HG03045 (cell line): ENCODE results near the gene PDE8A.

ENCODE experiments used
- ATAC-seq: cut with Tn5 transposase; IDR thresholded peaks from one replicate; pipeline ENCODE4 v1.9.1; 2021; ENCODE audit warnings: mild to moderate bottlenecking, moderate library complexity; ENCODE audit not compliant: unreplicated experiment

The PDE8A gene, protein sequence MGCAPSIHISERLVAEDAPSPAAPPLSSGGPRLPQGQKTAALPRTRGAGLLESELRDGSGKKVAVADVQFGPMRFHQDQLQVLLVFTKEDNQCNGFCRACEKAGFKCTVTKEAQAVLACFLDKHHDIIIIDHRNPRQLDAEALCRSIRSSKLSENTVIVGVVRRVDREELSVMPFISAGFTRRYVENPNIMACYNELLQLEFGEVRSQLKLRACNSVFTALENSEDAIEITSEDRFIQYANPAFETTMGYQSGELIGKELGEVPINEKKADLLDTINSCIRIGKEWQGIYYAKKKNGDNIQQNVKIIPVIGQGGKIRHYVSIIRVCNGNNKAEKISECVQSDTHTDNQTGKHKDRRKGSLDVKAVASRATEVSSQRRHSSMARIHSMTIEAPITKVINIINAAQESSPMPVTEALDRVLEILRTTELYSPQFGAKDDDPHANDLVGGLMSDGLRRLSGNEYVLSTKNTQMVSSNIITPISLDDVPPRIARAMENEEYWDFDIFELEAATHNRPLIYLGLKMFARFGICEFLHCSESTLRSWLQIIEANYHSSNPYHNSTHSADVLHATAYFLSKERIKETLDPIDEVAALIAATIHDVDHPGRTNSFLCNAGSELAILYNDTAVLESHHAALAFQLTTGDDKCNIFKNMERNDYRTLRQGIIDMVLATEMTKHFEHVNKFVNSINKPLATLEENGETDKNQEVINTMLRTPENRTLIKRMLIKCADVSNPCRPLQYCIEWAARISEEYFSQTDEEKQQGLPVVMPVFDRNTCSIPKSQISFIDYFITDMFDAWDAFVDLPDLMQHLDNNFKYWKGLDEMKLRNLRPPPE

GRCh38 chr15:84981711-84982300 is at the start of gene PDE8A:
Gene PDE8A, plus strand, starts transcription at chr15:84981856. Its CDS starts 307 bp downstream, at chr15:84982163.
- peak; percentile 4 for ATAC-seq

DNA sequence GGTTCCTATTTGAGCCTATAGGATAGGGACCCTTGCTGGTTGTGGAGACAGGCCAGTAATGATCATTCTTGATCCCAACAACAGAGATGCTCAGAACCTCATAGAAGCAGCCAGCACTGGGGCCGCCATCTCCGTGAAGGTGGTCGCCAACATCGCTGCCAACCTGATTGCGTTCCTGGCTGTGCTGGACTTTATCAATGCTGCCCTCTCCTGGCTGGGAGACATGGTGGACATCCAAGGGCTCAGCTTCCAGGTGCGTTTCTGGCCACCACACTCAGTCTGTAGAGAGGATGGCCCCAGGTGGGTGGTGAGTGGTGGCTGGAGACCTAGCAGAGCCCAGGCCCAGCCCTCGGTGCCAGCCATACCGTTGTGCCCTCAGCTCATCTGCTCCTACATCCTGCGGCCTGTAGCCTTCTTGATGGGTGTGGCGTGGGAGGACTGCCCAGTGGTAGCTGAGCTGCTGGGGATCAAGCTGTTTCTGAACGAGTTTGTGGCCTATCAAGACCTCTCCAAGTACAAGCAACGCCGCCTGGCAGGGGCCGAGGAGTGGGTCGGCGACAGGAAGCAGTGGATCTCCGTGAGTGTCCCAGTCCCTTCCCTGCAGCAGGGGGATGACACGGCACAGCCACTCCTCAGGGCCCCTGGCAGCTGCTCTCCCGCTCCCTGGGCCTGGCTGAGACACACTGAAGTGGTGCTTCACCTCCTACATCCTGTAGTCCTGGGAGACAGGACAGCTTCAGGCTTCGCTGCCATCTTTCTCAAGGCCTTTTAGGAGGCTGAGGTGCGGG is 46.5 kb upstream of the PDE8A start:
- no peak for ATAC-seq

DNA sequence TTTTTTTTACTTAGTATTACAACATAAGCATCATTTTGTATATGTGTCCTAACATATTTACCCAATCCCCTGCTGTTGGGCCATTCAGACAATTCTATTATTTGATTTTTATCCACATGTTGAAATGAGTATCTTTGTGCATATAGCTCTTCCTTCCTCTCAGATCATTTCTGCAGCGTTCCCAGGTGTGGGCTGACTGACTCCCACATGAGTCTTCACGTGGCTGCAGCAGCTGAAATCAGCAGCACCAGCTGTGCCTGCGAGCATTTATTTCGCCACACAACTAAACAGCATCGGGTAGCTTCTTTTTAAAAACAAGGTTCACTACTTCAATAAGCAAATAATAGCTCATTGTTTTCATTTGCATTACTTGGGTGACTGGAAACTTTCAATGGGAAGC is 44.5 kb upstream of the PDE8A start:
- ATAC-seq, result no peak

DNA sequence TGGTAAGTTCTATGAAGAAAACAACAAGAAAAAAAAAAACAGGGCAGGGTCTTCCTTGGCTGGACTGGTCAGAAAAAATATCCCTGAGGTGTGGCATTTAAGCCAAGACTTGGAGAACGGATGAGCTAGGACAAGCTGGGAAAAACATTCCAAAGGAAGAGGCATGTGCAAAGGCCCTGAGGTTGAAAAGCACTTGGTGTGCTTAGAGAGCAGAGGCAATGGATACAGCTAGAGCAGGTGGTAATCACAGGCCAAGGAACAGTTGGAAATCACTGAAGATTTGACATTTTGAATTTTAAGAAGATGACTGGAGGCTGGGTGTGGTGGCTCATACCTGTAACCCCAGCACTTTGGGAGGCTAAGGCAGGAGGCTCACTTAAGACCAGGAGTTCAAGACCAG is 42.9 kb upstream of the PDE8A start:
- ATAC-seq, result no peak

DNA sequence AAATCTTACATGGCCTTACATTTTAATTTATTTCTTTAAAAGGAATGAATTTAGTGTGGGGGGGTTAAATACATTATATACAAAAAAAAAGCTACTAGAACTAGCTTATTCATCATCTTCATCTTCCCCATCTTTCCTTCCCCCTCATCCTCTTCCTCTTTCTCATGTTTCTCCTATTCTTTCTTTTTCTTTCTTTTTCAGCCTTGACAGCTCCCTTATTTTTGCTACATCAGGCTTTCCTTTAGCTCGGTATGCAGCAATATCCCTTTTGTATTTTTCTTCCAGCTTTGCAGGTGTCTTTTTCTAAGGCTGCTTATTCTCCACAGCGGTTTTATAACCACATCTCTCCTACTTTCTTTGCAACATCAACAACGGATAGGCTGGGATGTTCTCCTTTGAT is 41.3 kb upstream of the PDE8A start:
- ATAC-seq, result no peak

DNA sequence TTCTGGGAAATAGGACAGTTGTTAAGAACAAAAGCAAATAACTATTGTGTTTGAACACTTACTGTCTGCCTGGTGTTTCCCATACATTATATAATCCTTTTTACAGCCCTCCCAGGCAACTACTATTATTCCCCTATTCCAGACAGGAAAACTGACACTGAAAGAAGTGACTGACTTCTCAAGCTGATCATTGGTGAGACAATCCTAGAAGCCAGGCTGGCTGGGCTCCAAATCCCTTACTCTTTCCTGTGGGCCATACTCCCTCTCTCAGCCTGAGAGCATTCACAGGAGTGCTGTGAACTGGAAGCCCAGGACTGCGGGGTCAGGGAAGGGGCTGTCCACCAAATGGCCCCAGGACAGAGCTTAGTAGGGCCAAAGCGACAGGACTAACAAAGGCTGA is 39.2 kb upstream of the PDE8A start:
- ATAC-seq, result no peak

DNA sequence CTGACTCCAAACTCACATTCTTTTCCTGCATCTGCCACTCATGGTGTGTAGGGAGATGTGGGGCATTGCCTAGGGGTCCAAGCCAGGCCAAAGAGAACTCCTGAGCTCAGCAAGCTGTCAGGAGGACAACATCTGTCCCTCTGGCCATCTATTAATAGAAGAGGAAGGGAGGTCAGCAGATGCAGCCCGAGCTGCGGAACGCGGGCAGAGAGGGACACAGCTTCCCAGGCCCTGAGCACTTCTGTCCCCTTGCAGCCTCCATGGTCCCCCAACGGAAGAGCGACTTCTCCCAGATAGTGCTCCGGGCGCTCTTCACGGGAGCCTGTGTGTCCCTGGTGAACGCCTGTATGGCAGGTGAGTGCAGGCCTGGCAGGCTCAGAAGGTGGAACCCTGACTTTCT is 37.3 kb upstream of the PDE8A start:
- no peak for ATAC-seq

DNA sequence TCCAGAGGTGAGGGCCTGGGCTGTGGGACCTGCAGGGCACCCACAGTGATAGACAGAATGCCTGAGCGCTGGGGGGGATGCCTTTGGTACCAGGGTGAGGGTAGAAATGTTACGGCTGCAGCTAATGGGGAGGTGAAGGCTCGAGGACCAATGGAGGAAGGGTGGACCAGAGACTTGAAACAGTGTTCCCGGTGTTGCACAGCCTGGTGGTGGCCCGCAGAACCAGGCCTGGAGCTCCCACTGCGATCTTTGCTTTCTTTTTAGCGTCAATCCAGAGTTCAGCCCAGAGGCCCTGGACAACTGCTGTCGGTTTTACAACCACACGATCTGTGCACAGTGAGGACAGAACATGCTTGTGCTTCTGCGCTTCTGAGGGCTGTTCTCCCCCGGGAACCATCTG is 36.8 kb upstream of the PDE8A start:
- ATAC-seq, result no peak

GRCh38 chr15:84946772-84947489 is 34.7 kb upstream of the PDE8A start:
- no peak for ATAC-seq

GRCh38 chr15:84947947-84948830 is 33.5 kb upstream of the PDE8A start:
- no peak for ATAC-seq

GRCh38 chr15:84949043-84949442 is 32.6 kb upstream of the PDE8A start:
- ATAC-seq, result no peak

GRCh38 chr15:84949845-84950569 is 31.6 kb upstream of the PDE8A start:
- no peak for ATAC-seq

DNA sequence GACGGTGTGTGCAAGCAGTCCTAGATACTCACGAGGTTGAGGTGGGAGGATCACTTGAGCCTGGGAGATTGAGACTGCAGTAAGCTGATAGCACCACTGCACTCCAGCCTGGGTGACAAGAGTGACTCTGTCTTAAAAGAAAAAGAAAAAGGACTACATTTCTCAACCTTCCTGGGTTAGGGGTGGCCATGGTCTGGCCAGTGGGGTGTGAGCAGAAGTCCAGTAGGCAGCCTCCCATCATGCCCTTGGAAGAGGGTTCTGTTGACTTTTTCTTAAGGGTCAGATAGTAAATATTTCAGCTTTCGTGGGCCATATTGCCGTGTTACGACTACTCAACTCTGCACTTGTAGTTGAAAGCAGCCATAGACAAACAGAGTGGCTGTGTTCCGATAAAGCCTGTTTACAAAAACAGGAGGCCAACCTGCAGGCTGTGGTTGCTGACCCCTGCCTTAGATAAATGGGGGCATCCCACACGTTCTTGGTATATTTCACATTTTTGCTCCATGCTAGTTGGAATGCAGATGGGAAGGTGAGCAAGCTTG is 31.0 kb upstream of the PDE8A start:
- ATAC-seq, result no peak

- no peak for ATAC-seq
These were observed 29.9 kb upstream of the PDE8A start for GRCh38 chr15:84951736-84952135.

DNA sequence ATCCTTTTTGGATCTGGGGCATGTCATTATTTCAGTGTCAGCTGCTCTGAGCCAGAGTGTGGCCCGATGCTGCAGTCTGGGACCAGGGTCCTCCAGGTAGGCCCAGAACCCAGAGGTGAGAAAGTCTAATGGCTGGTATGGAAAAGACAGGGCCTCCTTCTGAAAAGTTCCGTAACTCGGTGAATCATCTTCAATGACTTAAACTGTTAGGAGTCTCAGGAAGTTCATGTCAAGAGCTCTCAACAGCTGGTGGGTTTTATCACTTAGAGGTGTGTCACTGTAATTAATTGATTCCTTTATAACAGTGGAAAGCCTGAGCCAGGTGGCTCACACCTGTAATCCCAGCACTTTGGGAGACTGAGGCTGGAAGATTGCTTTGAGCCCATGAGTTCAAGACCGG is 28.5 kb upstream of the PDE8A start:
- ATAC-seq, result no peak

DNA sequence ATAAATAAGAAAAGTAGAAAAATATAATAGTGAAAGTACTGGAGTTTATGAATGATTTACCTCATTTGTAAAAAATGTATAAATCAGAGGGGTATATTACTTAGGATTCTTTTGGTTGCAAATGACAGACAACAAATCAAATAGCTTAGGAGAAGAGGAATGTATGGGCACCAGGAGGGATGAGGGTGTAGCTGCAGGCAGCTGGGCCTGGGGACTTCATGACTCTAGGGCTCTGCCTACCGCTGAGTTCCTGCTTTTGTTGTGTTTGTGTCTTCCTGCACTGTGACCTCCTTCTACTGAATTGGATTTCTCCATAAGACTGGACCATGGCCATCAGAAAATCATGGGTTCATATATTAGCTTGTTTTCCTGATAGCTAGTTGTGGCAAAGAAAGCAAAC is 27.9 kb upstream of the PDE8A start:
- ATAC-seq, result no peak

GRCh38 chr15:84955089-84955848 is 26.4 kb upstream of the PDE8A start:
- no peak for ATAC-seq

GRCh38 chr15:84956199-84956598 is 25.5 kb upstream of the PDE8A start:
- ATAC-seq, result no peak
